Osteoblast (primary cell): ENCODE measurements around the gene REV3L. TPM values are rescaled to one million over a fixed set of nuclear protein-coding genes. Genes with fewer than 3 reads are reported as not detected.

Source experiments
- DNase-seq: peaks from one replicate; pipeline ENCODE4 v3.0.0; 2011; ENCODE audit warnings: low spot score, mixed read lengths; ENCODE audit not compliant: insufficient read length; ENCODE audit errors: missing footprints
- H2AFZ ChIP-seq: 2 replicates; pipeline ENCODE4 v1.6.0; 2011; ENCODE audit warnings: mild to moderate bottlenecking, low read length
- H3K27ac ChIP-seq: 2 replicates; pipeline ENCODE4 v1.5.1; 2011; ENCODE audit warnings: mild to moderate bottlenecking, low read depth, low read length, moderate library complexity
- H3K27me3 ChIP-seq: 2 replicates; pipeline ENCODE4 v1.6.0; 2012; ENCODE audit warnings: mild to moderate bottlenecking, control low read depth, inconsistent platforms, low read length, moderate library complexity; ENCODE audit not compliant: insufficient read depth
- H3K36me3 ChIP-seq: 2 replicates; pipeline ENCODE4 v1.5.1; 2011; ENCODE audit warnings: mild to moderate bottlenecking, low read length, control low read depth, moderate library complexity; ENCODE audit not compliant: insufficient read depth
- H3K4me1 ChIP-seq: 2 replicates; pipeline ENCODE4 v1.5.1; 2011; ENCODE audit warnings: mild to moderate bottlenecking, low read length, control low read depth, moderate library complexity; ENCODE audit not compliant: insufficient read depth
- H3K4me2 ChIP-seq: 2 replicates; pipeline ENCODE4 v1.6.0; 2011; ENCODE audit warnings: mild to moderate bottlenecking, low read length; ENCODE audit not compliant: insufficient read depth
- H3K4me3 ChIP-seq: fragments of 200-600 bp; sonication (generic); 3 replicates; pipeline ENCODE4 v1.5.1; 2012; ENCODE audit warnings: mild to moderate bottlenecking, low read length, inconsistent platforms; ENCODE audit not compliant: insufficient read depth
- H3K79me2 ChIP-seq: 2 replicates; pipeline ENCODE4 v1.6.0; 2012; ENCODE audit warnings: mild to moderate bottlenecking, low read length, control low read depth, inconsistent platforms; ENCODE audit not compliant: insufficient read depth
- H3K9me3 ChIP-seq: 2 replicates; pipeline ENCODE4 v1.5.1; 2011; ENCODE audit warnings: low read depth, low read length, control low read depth
- H4K20me1 ChIP-seq: 2 replicates; pipeline ENCODE4 v1.6.0; 2012; ENCODE audit warnings: mild to moderate bottlenecking, low read length, control low read depth; ENCODE audit not compliant: insufficient read depth
- total RNA-seq: library from RNA; depleted of rRNA; stranded (reverse); fragments of >200 nt; gene quantifications from 2 replicates; pipeline ENCODE4 v1.2.3, GENCODE V29; 2012
- TF ChIP-seq, protein P1 (sequence below): IDR thresholded peaks from 2 replicates; pipeline ENCODE4 v1.5.1; 2011; ENCODE audit warnings: mild to moderate bottlenecking, low read depth, low read length, moderate library complexity; ENCODE audit errors: extremely low read depth

The REV3L gene
- total RNA-seq, 1 donor = 42.0 TPM

DNA sequence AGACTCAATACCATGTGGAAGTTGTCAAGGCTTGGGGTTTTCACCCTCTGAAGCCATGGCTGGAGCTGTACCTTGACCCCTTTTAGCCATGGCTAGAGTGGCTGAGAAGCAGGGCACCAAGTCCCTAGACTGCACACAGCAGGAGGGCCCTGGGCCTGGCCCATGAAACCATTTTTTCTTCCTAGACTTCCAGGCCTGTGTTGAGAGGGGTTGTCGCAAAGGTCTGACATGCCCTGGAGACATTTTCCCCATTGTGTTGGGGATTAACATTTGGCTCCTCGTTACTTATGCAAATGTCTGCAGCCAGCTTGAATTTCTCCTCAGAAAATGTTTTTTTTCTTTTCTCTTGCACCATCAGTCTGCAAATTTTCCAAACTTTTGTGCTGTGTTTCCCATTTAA, 199.3 kb downstream of the REV3L start:
- no peaks in the 10 kb centered on the region for H3K79me2 ChIP-seq
- no peaks in the 10 kb centered on the region for H3K9me3 ChIP-seq
- no peaks in the 10 kb centered on the region for H4K20me1 ChIP-seq
- DNase-seq = no peak
- no peak overlapping the region for H3K4me3 ChIP-seq
- no peak overlapping the region for H3K27ac ChIP-seq
- peaks cover 12% of the 10 kb centered on the region for H3K36me3 ChIP-seq
- H3K4me2 ChIP-seq = no peak overlapping the region
- H2AFZ ChIP-seq = no peak overlapping the region
- H3K27me3 ChIP-seq = no peaks in the 10 kb centered on the region
- H3K4me1 ChIP-seq = no peaks in the 10 kb centered on the region
- TF ChIP-seq, protein P1, sequence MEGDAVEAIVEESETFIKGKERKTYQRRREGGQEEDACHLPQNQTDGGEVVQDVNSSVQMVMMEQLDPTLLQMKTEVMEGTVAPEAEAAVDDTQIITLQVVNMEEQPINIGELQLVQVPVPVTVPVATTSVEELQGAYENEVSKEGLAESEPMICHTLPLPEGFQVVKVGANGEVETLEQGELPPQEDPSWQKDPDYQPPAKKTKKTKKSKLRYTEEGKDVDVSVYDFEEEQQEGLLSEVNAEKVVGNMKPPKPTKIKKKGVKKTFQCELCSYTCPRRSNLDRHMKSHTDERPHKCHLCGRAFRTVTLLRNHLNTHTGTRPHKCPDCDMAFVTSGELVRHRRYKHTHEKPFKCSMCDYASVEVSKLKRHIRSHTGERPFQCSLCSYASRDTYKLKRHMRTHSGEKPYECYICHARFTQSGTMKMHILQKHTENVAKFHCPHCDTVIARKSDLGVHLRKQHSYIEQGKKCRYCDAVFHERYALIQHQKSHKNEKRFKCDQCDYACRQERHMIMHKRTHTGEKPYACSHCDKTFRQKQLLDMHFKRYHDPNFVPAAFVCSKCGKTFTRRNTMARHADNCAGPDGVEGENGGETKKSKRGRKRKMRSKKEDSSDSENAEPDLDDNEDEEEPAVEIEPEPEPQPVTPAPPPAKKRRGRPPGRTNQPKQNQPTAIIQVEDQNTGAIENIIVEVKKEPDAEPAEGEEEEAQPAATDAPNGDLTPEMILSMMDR = no peak

DNA sequence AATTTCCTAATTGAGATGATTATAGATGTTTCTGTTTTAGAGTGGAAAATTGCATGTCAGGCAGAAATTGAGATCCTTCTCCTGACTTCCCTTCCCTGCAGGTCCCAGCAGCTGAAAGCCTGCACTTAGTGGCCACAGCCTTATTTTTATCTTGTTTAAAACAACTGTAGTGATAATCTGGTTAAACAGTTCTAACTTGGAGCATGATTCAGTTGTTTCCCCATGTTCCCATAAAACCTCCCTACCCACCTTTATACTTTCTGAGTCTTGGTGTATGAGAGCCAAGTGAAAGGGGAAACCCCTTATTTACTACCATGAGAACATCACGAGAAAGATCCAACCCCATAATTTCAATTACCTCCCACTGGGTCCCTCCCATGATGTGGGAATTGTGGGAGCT, 200.5 kb downstream of the REV3L start:
- Histone ChIP-seq H3K4me1 (no peaks in the 10 kb centered on the region), H4K20me1 (no peaks in the 10 kb centered on the region)
- TF ChIP-seq, protein P1 = no peak

DNA sequence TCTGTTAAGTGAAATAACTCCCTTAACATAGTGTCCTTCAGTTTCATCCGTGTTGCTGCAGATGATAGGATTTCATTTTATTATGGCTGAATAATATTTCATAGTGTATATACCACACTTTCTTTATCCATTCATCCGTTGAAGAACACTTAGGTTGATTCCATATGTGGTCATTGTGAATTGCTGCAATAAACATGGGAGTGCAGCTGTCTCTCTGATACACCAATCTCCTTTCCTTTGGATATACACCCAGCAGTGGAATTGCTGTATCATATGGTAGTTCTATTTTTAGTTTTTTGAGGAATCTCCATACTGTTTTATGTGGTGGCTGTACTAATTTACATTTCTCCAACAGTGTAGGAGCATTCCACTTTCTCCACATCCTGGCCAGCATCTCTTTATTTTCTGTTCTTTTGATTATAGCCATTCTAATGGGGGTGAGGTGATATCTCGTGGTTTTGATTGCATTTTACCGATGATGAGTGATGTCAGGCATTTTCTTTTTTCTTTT, 202.5 kb downstream of the REV3L start:
- no peak overlapping the region for H2AFZ ChIP-seq
- H3K27me3 ChIP-seq = no peaks in the 10 kb centered on the region
- H3K4me1 ChIP-seq = no peaks in the 10 kb centered on the region
- H3K27ac ChIP-seq = no peak overlapping the region
- no peak for DNase-seq
- H4K20me1 ChIP-seq = no peaks in the 10 kb centered on the region
- H3K4me3 ChIP-seq = no peak overlapping the region
- H3K79me2 ChIP-seq = peaks cover 3% of the 10 kb centered on the region
- peaks cover 27% of the 10 kb centered on the region for H3K36me3 ChIP-seq
- no peak overlapping the region for H3K4me2 ChIP-seq
- no peaks in the 10 kb centered on the region for H3K9me3 ChIP-seq
- TF ChIP-seq, protein P1 = no peak

More for the DNA sequence above, 200.5 kb downstream of the REV3L start:
- no peak for DNase-seq
- H3K27ac ChIP-seq = no peak overlapping the region
- peaks cover 18% of the 10 kb centered on the region for H3K36me3 ChIP-seq
- H3K9me3 ChIP-seq = no peaks in the 10 kb centered on the region
- no peak overlapping the region for H3K4me2 ChIP-seq
- H3K79me2 ChIP-seq = no peaks in the 10 kb centered on the region
- H2AFZ ChIP-seq = no peak overlapping the region
- H3K4me3 ChIP-seq = no peak overlapping the region
- no peaks in the 10 kb centered on the region for H3K27me3 ChIP-seq

DNA sequence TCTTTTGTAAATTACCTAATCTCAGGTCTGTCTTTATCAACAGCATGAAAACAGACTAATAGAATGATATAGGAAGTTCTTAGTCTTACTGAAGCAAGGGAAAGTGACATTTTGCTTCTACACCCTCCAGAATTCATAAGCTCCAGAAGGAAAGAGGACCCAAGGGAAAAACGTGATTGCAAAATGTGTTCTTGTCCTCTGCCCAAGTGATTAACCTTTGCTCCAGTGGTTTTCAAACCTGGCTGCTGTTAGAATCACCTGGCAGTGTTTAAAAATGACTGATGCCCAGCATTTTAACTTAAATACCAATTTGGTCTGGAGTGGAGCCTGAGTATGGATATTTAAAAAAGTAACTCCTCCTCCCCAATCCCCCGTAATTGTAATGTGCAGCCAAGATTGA, 204.3 kb downstream of the REV3L start:
- H3K27me3 ChIP-seq = no peaks in the 10 kb centered on the region
- TF ChIP-seq, protein P1 = no peak
- H3K4me1 ChIP-seq = no peaks in the 10 kb centered on the region
- H3K36me3 ChIP-seq = peaks cover 42% of the 10 kb centered on the region
- no peak for DNase-seq
- H4K20me1 ChIP-seq = no peaks in the 10 kb centered on the region
- H3K27ac ChIP-seq = no peak overlapping the region
- peaks cover 7% of the 10 kb centered on the region for H3K79me2 ChIP-seq
- no peaks in the 10 kb centered on the region for H3K9me3 ChIP-seq
- no peak overlapping the region for H2AFZ ChIP-seq
- no peak overlapping the region for H3K4me3 ChIP-seq
- H3K4me2 ChIP-seq = no peak overlapping the region
